HCT116 (cell line): ENCODE results near the gene RSPH9. TPM values are rescaled to one million over a fixed set of nuclear protein-coding genes. Genes with fewer than 3 reads are reported as not detected.
A peak's percentile ranks its signal among the peaks of the same experiment; 100 is the strongest.

Experiments used
- ATAC-seq: fragments of 200-7000 bp; cut with Tn5 transposase; 2 replicates; pipeline ENCODE4 v1.9.1; 2020; ENCODE audit warnings: mild to moderate bottlenecking, moderate library complexity
- BruUV-seq: library from RNA; stranded (reverse); fragments of 400-500 nt; replicated peaks from 2 replicates; lab custom pipeline; 2021; lab: Mats Ljungman, UMichigan
- CTCF ChIA-PET: fragments of 300-600 bp; sonication (Branson Sonifier 250); formaldehyde crosslinking; loops from one replicate; lab custom pipeline; 2021; ENCODE audit warnings: antibody characterized with exemption; lab: Charles Lee
- POLR2A ChIA-PET: fragments of 300-600, 350-600 bp; sonication (Branson Sonifier 250); formaldehyde crosslinking; loops from one replicate; lab custom pipeline; 2021; ENCODE audit warnings: antibody characterized with exemption; lab: Charles Lee
- RAD21 ChIA-PET, 2 experiments: fragments of 300-600 bp; sonication (Branson Sonifier 250); formaldehyde crosslinking; loops; one replicate each; lab custom pipeline; 2023; ENCODE audit warnings: low total read pairs in 2 of 2; ENCODE audit not compliant: uncharacterized antibody in 2 of 2, unreplicated experiment in 2 of 2, low non-redundant PET in 1 of 2; lab: Charles Lee
- DNase-seq: peaks from one replicate; pipeline ENCODE4 v3.0.0-alpha.2; 2010; ENCODE audit warnings: low read depth, low spot score
- H2AFZ ChIP-seq: fragments of 200-600 bp; shearing (Covaris generic), sonication (generic); 2 replicates; pipeline ENCODE4 v1.6.1; 2017; ENCODE audit warnings: low read depth, mixed run types, mixed read lengths, antibody characterized with exemption, low read length; ENCODE audit not compliant: poor library complexity, severe bottlenecking
- H3K27ac ChIP-seq: 2 replicates; pipeline ENCODE4 v1.5.1; 2012; ENCODE audit warnings: low read depth, low read length
- H3K27me3 ChIP-seq: fragments of 200-600 bp; sonication (generic); 2 replicates; pipeline ENCODE4 v1.6.1; 2016; ENCODE audit warnings: mixed run types, low read length, mixed read lengths; ENCODE audit not compliant: insufficient read depth
- H3K36me3 ChIP-seq, 2 experiments: fragments of 200-500 bp in 1 of 2; fragments of 200-600 bp in 1 of 2; sonication (Bioruptor generic) in 1 of 2; sonication (generic) in 1 of 2; 2 replicates each; pipeline versions ENCODE4 v1.5.1 to v1.6.1; 2014 to 2016; ENCODE audit warnings: low read length in 2 of 2, inconsistent platforms in 1 of 2, mixed read lengths in 1 of 2, mixed run types in 1 of 2; ENCODE audit not compliant: insufficient read depth in 2 of 2, control insufficient read depth in 1 of 2
- H3K4me1 ChIP-seq, 2 experiments: fragments of 200-600 bp in 1 of 2; sonication (generic) in 1 of 2; 2 replicates each; pipeline versions ENCODE4 v1.5.1 to v1.6.1; 2012 to 2017; ENCODE audit warnings: low read length in 2 of 2, inconsistent platforms in 1 of 2, mild to moderate bottlenecking in 1 of 2, mixed read lengths in 1 of 2, mixed run types in 1 of 2, moderate library complexity in 1 of 2; ENCODE audit not compliant: insufficient read depth in 2 of 2, control insufficient read depth in 1 of 2
- H3K4me2 ChIP-seq: fragments of 200-600 bp; sonication (generic); 2 replicates; pipeline ENCODE4 v1.6.1; 2017; ENCODE audit warnings: mixed run types, low read length, mixed read lengths
- H3K4me3 ChIP-seq, 2 experiments: fragments of 200-600 bp in 1 of 2; sonication (generic) in 1 of 2; replicated peaks in 1 of 2; 2 replicates each; pipeline ENCODE4 v1.5.1; 2011 to 2016; ENCODE audit warnings: low read length in 2 of 2, control low read depth in 1 of 2, low read depth in 1 of 2, mild to moderate bottlenecking in 1 of 2, mixed read lengths in 1 of 2, mixed run types in 1 of 2
- H3K79me2 ChIP-seq: fragments of 200-600 bp; sonication (generic); 2 replicates; pipeline ENCODE4 v1.6.1; 2017; ENCODE audit warnings: mild to moderate bottlenecking, mixed run types, low read length, moderate library complexity, mixed read lengths; ENCODE audit not compliant: insufficient read depth
- H3K9ac ChIP-seq: fragments of 200-600 bp; sonication (generic); 2 replicates; pipeline ENCODE4 v1.6.1; 2016; ENCODE audit warnings: low read length, mixed read lengths
- H3K9me2 ChIP-seq: fragments of 200-600 bp; sonication (generic), shearing (Covaris generic); 2 replicates; pipeline ENCODE4 v1.6.1; 2017; ENCODE audit warnings: mixed run types, mild to moderate bottlenecking, moderate library complexity; ENCODE audit not compliant: insufficient read depth
- H3K9me3 ChIP-seq, 2 experiments: fragments of 200-500 bp in 1 of 2; fragments of 200-600 bp in 1 of 2; sonication (Bioruptor generic) in 1 of 2; sonication (generic) in 1 of 2; 2 replicates each; pipeline ENCODE4 v1.6.1; 2014 to 2017; ENCODE audit warnings: low read length in 2 of 2, mixed read lengths in 2 of 2, inconsistent platforms in 1 of 2, low read depth in 1 of 2, mild to moderate bottlenecking in 1 of 2, mixed run types in 1 of 2, moderate library complexity in 1 of 2; ENCODE audit not compliant: control insufficient read depth in 1 of 2, insufficient read depth in 1 of 2
- H4K20me1 ChIP-seq: fragments of 200-600 bp; sonication (generic), shearing (Covaris generic); 2 replicates; pipeline ENCODE4 v1.6.1; 2017; ENCODE audit warnings: mixed run types, mild to moderate bottlenecking, moderate library complexity; ENCODE audit not compliant: insufficient read depth
- CBX3 ChIP-seq: IDR thresholded peaks from 2 replicates; pipeline ENCODE4 v1.6.1; 2012; ENCODE audit warnings: low read depth
- CTCF ChIP-seq, 3 experiments: fragments of 200-600 bp in 1 of 3; sonication (generic) in 1 of 3; IDR thresholded peaks in 2 of 3; conservative IDR thresholded peaks in 1 of 3; 2 replicates each; pipeline ENCODE4 v1.5.1; 2012 to 2017; ENCODE audit warnings: low read depth in 2 of 3, low read length in 2 of 3, antibody characterized with exemption in 1 of 3, borderline replicate concordance in 1 of 3, control low read depth in 1 of 3, mild to moderate bottlenecking in 1 of 3, mixed read lengths in 1 of 3, mixed run types in 1 of 3, moderate library complexity in 1 of 3; ENCODE audit not compliant: insufficient read depth in 1 of 3
- ELF1 ChIP-seq: IDR thresholded peaks from 2 replicates; pipeline ENCODE4 v1.6.1; 2012; ENCODE audit warnings: low read depth, borderline replicate concordance
- EZH2 ChIP-seq: fragments of 200-600 bp; sonication (generic); IDR thresholded peaks from 2 replicates; pipeline ENCODE4 v1.6.1; 2017; ENCODE audit warnings: antibody characterized with exemption, mixed run types
- FOSL1 ChIP-seq: IDR thresholded peaks from 2 replicates; pipeline ENCODE4 v1.6.1; 2012; ENCODE audit warnings: low read depth
- JUND ChIP-seq: IDR thresholded peaks from 2 replicates; pipeline ENCODE4 v1.6.1; 2012
- MAX ChIP-seq: IDR thresholded peaks from 2 replicates; pipeline ENCODE4 v1.6.1; 2012
- POLR2A ChIP-seq: IDR thresholded peaks from 2 replicates; pipeline ENCODE4 v1.7.0; 2011; ENCODE audit warnings: borderline replicate concordance; ENCODE audit not compliant: insufficient read depth, insufficient read length; ENCODE audit errors: extremely low read depth
- POLR2AphosphoS5 ChIP-seq: IDR thresholded peaks from 2 replicates; pipeline ENCODE4 v1.6.1; 2011; ENCODE audit warnings: mild to moderate bottlenecking, low read depth, low read length, moderate library complexity
- RAD21 ChIP-seq: IDR thresholded peaks from 2 replicates; pipeline ENCODE4 v1.6.1; 2012; ENCODE audit warnings: low read depth, mild to moderate bottlenecking
- SRF ChIP-seq: IDR thresholded peaks from 2 replicates; pipeline ENCODE4 v1.6.1; 2012; ENCODE audit warnings: low read depth
- TCF7L2 ChIP-seq: IDR thresholded peaks from 2 replicates; pipeline ENCODE4 v1.7.0; 2011; ENCODE audit warnings: borderline replicate concordance, inconsistent platforms; ENCODE audit not compliant: insufficient read depth, insufficient read length; ENCODE audit errors: extremely low read depth
- YY1 ChIP-seq: IDR thresholded peaks from 2 replicates; pipeline ENCODE4 v1.6.1; 2011; ENCODE audit warnings: low read length, low read depth, moderate library complexity, mild to moderate bottlenecking; ENCODE audit not compliant: insufficient replicate concordance; ENCODE audit errors: extremely low read depth
- ZBTB33 ChIP-seq: IDR thresholded peaks from 2 replicates; pipeline ENCODE4 v1.6.1; 2011; ENCODE audit warnings: mild to moderate bottlenecking, low read length, moderate library complexity; ENCODE audit not compliant: insufficient replicate concordance; ENCODE audit errors: extremely low read depth
- ZNF274 ChIP-seq: fragments of 200-500 bp; sonication (Bioruptor generic); IDR thresholded peaks from 2 replicates; pipeline ENCODE4 v1.6.1; 2014; ENCODE audit warnings: mild to moderate bottlenecking, low read depth, low read length, inconsistent platforms
- intact Hi-C: fragments of 100-400 bp; cut with micrococcal nuclease; formaldehyde crosslinking; loops from 2 replicates; pipeline ENCODE4 v1.10.0; 2022
- total RNA-seq: library from RNA; stranded (reverse); gene quantifications from one replicate; pipeline ENCODE4 v1.2.1, GENCODE V29; 2021; ENCODE audit not compliant: unreplicated experiment

The RSPH9 gene
- total RNA-seq, 1 experiment from 2014 or later = not detected

- H2AFZ ChIP-seq = no peak overlapping the region
- no peak for TF ChIP-seq FOSL1
- TF ChIP-seq POLR2A = no peak
- no peak for TF ChIP-seq SRF
- TF ChIP-seq TCF7L2 = no peak
- TF ChIP-seq ELF1 = no peak
- no peak for TF ChIP-seq CBX3
- TF ChIP-seq EZH2 = no peak
- no peak for TF ChIP-seq JUND
- no peak for TF ChIP-seq POLR2AphosphoS5
- TF ChIP-seq RAD21 = no peak
- TF ChIP-seq ZNF274 = no peak
- TF ChIP-seq MAX = no peak
- TF ChIP-seq CTCF (IDR thresholded peaks at IDR 0.05 in 2 of 3, conservative IDR thresholded peaks at IDR 0.05 in 1 of 3; ENCODE audit: borderline replicate concordance in 1 of 3, insufficient read depth in 1 of 3, low read depth in 2 of 3, low read length in 2 of 3) = no peak
- no peak for TF ChIP-seq YY1
- TF ChIP-seq ZBTB33 = no peak
- H3K4me1 ChIP-seq = peaks cover 10 to 42% of the 10 kb centered on the region in 2 experiments
- ChIA-PET RAD21 (no interaction called here), POLR2A (no interaction called here), CTCF (interaction anchor here (0.8 to 4.6 kb wide), 5 partner anchors 24 to 410 kb away, joined by 3 to 45 read pairs (median 5); partner anchors contain the start of gene RSPH9)
- no peaks in the 10 kb centered on the region for H3K9me2 ChIP-seq
- no peaks in the 10 kb centered on the region for H3K79me2 ChIP-seq
- no peaks in the 10 kb centered on the region for H4K20me1 ChIP-seq
- H3K9me3 ChIP-seq = no peaks in the 10 kb centered on the region
- ATAC-seq = no peak
- H3K27me3 ChIP-seq = no peaks in the 10 kb centered on the region
- H3K4me2 ChIP-seq = peak overlapping the region; percentile 69; the same call in 1 of the 2 replicates
- DNase-seq = no peak
- H3K27ac ChIP-seq = peak overlapping the region; percentile 49
- H3K4me3 ChIP-seq = no peak overlapping the region
- intact Hi-C loops = loop anchor here (5.0 kb wide), 2 partner anchors 283 to 767 kb away; no protein-coding TSS in a partner anchor
- H3K9ac ChIP-seq = no peak overlapping the region
- peaks cover 15 to 23% of the 10 kb centered on the region in 2 experiments for H3K36me3 ChIP-seq
- TSS peak; percentile 9 for BruUV-seq
Measured at GRCh38 chr6:43669050-43669921, 24.4 kb downstream of the RSPH9 start.
